Daoy (cell line): ENCODE measurements around the gene PTGES3. TPM values are rescaled to one million over a fixed set of nuclear protein-coding genes. Genes with fewer than 3 reads are reported as not detected.

Experiments
- DNase-seq: peaks from one replicate; pipeline ENCODE4 v3.0.0-alpha.2; 2015; ENCODE audit warnings: low read depth
- total RNA-seq: library from RNA; depleted of rRNA; stranded (reverse); fragments of >200 nt; shearing (Covaris generic); gene quantifications from 2 replicates; pipeline ENCODE4 v1.2.3, GENCODE V29; 2014; rRNA removed

Gene PTGES3
- total RNA-seq, 1 experiment from 2014 or later: 147 TPM

- peak; percentile 29 for DNase-seq
Observed at GRCh38 chr12:56629459-56630179, 58.5 kb downstream of the PTGES3 start.

- DNase-seq: peak; percentile 58
Observed at GRCh38 chr12:56628671-56629458, 59.2 kb downstream of the PTGES3 start.

GRCh38 chr12:56626701-56627100, 61.4 kb downstream of the PTGES3 start:
- DNase-seq: no peak

GRCh38 chr12:56622535-56622934, 65.5 kb downstream of the PTGES3 start:
- no peak for DNase-seq

GRCh38 chr12:56616925-56617324, 71.2 kb downstream of the PTGES3 start:
- no peak for DNase-seq

- no peak for DNase-seq
Observed at GRCh38 chr12:56616244-56616643, 71.8 kb downstream of the PTGES3 start.

- no peak for DNase-seq
Observed at GRCh38 chr12:56614627-56615026, 73.5 kb downstream of the PTGES3 start.

Other genes with a start within 250 kb of the PTGES3 start
- gene TIMELESS, start 238.9 kb downstream of the PTGES3 start, total RNA-seq: 10.4 and 14.1 TPM in 2 replicates
- not detected in 2 replicates for gene MIP, start 233.6 kb downstream of the PTGES3 start, total RNA-seq
- gene SPRYD4, start 219.7 kb downstream of the PTGES3 start, total RNA-seq: 2.9 and 3.2 TPM in 2 replicates
- 5.4 TPM in 1 of 2 replicates, not detected in the other for gene GLS2, start 200.1 kb downstream of the PTGES3 start, total RNA-seq
- 7.8 and 24.9 TPM in 2 replicates for gene RBMS2, start 166.5 kb downstream of the PTGES3 start, total RNA-seq
- gene BAZ2A, start 58.0 kb downstream of the PTGES3 start, total RNA-seq: 14.3 and 19.7 TPM in 2 replicates
- gene ATP5F1B, start 42.3 kb downstream of the PTGES3 start, total RNA-seq: 764 and 817 TPM in 2 replicates
- gene NACA, start 37.0 kb upstream of the PTGES3 start, total RNA-seq: 2,128 and 2,345 TPM in 2 replicates
- 77.7 and 94.5 TPM in 2 replicates for gene PRIM1, start 64.0 kb upstream of the PTGES3 start, total RNA-seq
- gene HSD17B6, start 75.0 kb upstream of the PTGES3 start, total RNA-seq: 4.7 and 7.2 TPM in 2 replicates
- not detected in 2 replicates for gene SDR9C7, start 246.1 kb upstream of the PTGES3 start, total RNA-seq